B cell (primary cell): ENCODE measurements around the gene CASTOR1. TPM values are rescaled to one million over a fixed set of nuclear protein-coding genes. Genes with fewer than 3 reads are reported as not detected.

Source experiments
- ATAC-seq: fragments of 200-7000 bp; cut with Tn5 transposase; one replicate; pipeline ENCODE4 v1.10.0; 2021; ENCODE audit warnings: low read depth, mild to moderate bottlenecking, moderate number of reproducible peaks, moderate library complexity
- CTCF ChIA-PET: fragments of 350-600 bp; sonication (Branson Sonifier 250); formaldehyde crosslinking; loops from one replicate; lab custom pipeline; 2021; ENCODE audit warnings: antibody characterized with exemption, inconsistent platforms; lab: Charles Lee
- POLR2A ChIA-PET: fragments of 350-600 bp; sonication (Branson Sonifier 250); formaldehyde crosslinking; loops from one replicate; lab custom pipeline; 2021; ENCODE audit warnings: antibody characterized with exemption; lab: Charles Lee
- DNase-seq: peaks from one replicate; pipeline ENCODE4 v3.0.0; 2013
- H2AFZ ChIP-seq: 2 replicates; pipeline ENCODE4 v1.6.1; 2012; ENCODE audit warnings: mild to moderate bottlenecking, low read depth, low read length; ENCODE audit not compliant: insufficient read depth, poor library complexity, severe bottlenecking
- H3K27ac ChIP-seq, 2 donors: 1 replicate in 1 of 2; 2 replicates in 1 of 2; pipeline ENCODE4 v1.5.1; 2012 to 2013; ENCODE audit warnings: low read length in 2 of 2, mild to moderate bottlenecking in 2 of 2, moderate library complexity in 1 of 2
- H3K27me3 ChIP-seq, 4 experiments: fragments of 200-600 bp in 1 of 4; sonication (generic) in 1 of 4; replicated peaks in 1 of 4; 1 replicate in 2 of 4; 2 replicates in 2 of 4; pipeline versions ENCODE4 v1.6.1 to v1.7.0; 2013 to 2016; ENCODE audit warnings: low read length in 3 of 4, mild to moderate bottlenecking in 2 of 4, mixed read lengths in 1 of 4, moderate library complexity in 1 of 4; ENCODE audit not compliant: insufficient read depth in 4 of 4, control insufficient read depth in 3 of 4; ENCODE audit errors: control extremely low read depth in 1 of 4
- H3K36me3 ChIP-seq, 2 experiments: replicated peaks in 1 of 2; 1 replicate in 1 of 2; 2 replicates in 1 of 2; pipeline versions ENCODE4 v1.6.1 to v1.7.1; 2013; ENCODE audit warnings: low read length in 1 of 2; ENCODE audit not compliant: insufficient read depth in 2 of 2, control insufficient read depth in 1 of 2; ENCODE audit errors: control extremely low read depth in 1 of 2, extremely low read depth in 1 of 2
- H3K4me1 ChIP-seq, 2 donors: fragments of 200-600 bp in 1 of 2; sonication (generic) in 1 of 2; 1 replicate in 1 of 2; 2 replicates in 1 of 2; pipeline versions ENCODE4 v1.5.1 to v1.6.1; 2013 to 2017; ENCODE audit warnings: low read length in 2 of 2; ENCODE audit not compliant: control insufficient read depth in 2 of 2, insufficient read depth in 2 of 2
- H3K4me2 ChIP-seq: replicated peaks from 2 replicates; pipeline ENCODE3; 2012; ENCODE audit warnings: mild to moderate bottlenecking, low read depth, low read length; ENCODE audit not compliant: poor library complexity, severe bottlenecking
- H3K4me3 ChIP-seq, 5 experiments: fragments of 200-600 bp in 1 of 5; sonication (generic) in 1 of 5; 1 replicate in 3 of 5; 2 replicates in 2 of 5; pipeline versions ENCODE4 v1.5.1 to v1.7.0; 2011 to 2016; ENCODE audit warnings: low read length in 4 of 5, mild to moderate bottlenecking in 4 of 5, low read depth in 2 of 5, control low read depth in 1 of 5, moderate library complexity in 1 of 5; ENCODE audit not compliant: insufficient read depth in 1 of 5; ENCODE audit errors: control extremely low read depth in 1 of 5, extremely low read depth in 1 of 5
- H3K79me2 ChIP-seq: fragments of 200-600 bp; sonication (generic); one replicate; pipeline ENCODE4 v1.6.0; 2016; ENCODE audit warnings: low read length; ENCODE audit not compliant: control insufficient read depth, insufficient read depth
- H3K9ac ChIP-seq: fragments of 200-600 bp; sonication (generic); 2 replicates; pipeline ENCODE4 v1.6.1; 2017; ENCODE audit warnings: mild to moderate bottlenecking, low read length, moderate library complexity
- H3K9me3 ChIP-seq, 3 donors: one replicate each; pipeline versions ENCODE4 v1.6.1 to v1.7.1; 2013; ENCODE audit warnings: low read length in 2 of 3; ENCODE audit not compliant: control insufficient read depth in 2 of 3, insufficient read depth in 1 of 3; ENCODE audit errors: control extremely low read depth in 1 of 3
- H4K20me1 ChIP-seq: 2 replicates; pipeline ENCODE4 v1.6.0; 2012; ENCODE audit warnings: mild to moderate bottlenecking, low read length; ENCODE audit not compliant: insufficient read depth, control insufficient read depth, poor library complexity, severe bottlenecking
- H3K27ac Mint-ChIP-seq: one replicate; pipeline ENCODE4 v1.8.0; 2021; ENCODE audit warnings: mixed read lengths
- H3K27me3 Mint-ChIP-seq: one replicate; pipeline ENCODE4 v1.8.0; 2021; ENCODE audit warnings: mixed read lengths
- H3K4me1 Mint-ChIP-seq: one replicate; pipeline ENCODE4 v1.8.0; 2021; ENCODE audit warnings: mixed read lengths
- H3K4me3 Mint-ChIP-seq: one replicate; pipeline ENCODE4 v1.8.0; 2021; ENCODE audit warnings: mixed read lengths
- H3K9me3 Mint-ChIP-seq: one replicate; pipeline ENCODE4 v1.8.0; 2022; ENCODE audit warnings: mixed read lengths; ENCODE audit not compliant: insufficient read depth
- EZH2 ChIP-seq: IDR thresholded peaks from 2 replicates; pipeline ENCODE4 v1.6.1; 2012; ENCODE audit warnings: borderline replicate concordance, low read depth, mild to moderate bottlenecking, moderate library complexity, low read length; ENCODE audit not compliant: insufficient read depth, poor library complexity, severe bottlenecking
- WGBS: methylation state at CpG from one replicate; pipeline ENCODE4 v1.1.5; 2013; ENCODE audit warnings: missing lambda C conversion rate; ENCODE audit not compliant: insufficient coverage; 5-methylcytosine and 5-hydroxymethylcytosine counted together
- intact Hi-C: fragments of 100-400 bp; cut with micrococcal nuclease; formaldehyde crosslinking; loops from one replicate; pipeline ENCODE4 v1.10.0; 2022
- polyA plus RNA-seq: library from polyadenylated mRNA; depleted of rRNA; stranded (reverse); fragments of >200 nt; gene quantifications from 2 replicates; pipeline ENCODE4 v1.2.3, GENCODE V29; 2012
- total RNA-seq, 2 donors: library from RNA; stranded (reverse); fragments of 120-200 nt in 1 of 2; gene quantifications; 1 replicate in 1 of 2; 2 replicates in 1 of 2; pipeline versions ENCODE4 v1.2.3 to v1.2.4, GENCODE V29; 2013 to 2022
- TF ChIP-seq, protein P1 (sequence below): fragments of 200-600 bp; IDR thresholded peaks from one replicate; pipeline ENCODE4 v1.8.0; 2022; ENCODE audit warnings: antibody characterized with exemption, mild to moderate bottlenecking

Gene CASTOR1
- total and polyA plus RNA-seq, 2 donors (not counting 1 experiment from before 2014, with no cell fraction given) = 16.3 to 18.4 TPM

GRCh38 chr22:30297276-30297990 is 8.1 kb upstream of the CASTOR1 start:
- peaks cover 22 to 23% of the 10 kb centered on the region in 2 donors for H3K4me1 ChIP-seq
- POLR2A ChIA-PET = no interaction called here

GRCh38 chr22:30296833-30297232 is 7.5 kb upstream of the CASTOR1 start:
- H3K27ac Mint-ChIP-seq = no peak overlapping the region

More at GRCh38 chr22:30297276-30297990, 8.1 kb upstream of the CASTOR1 start:
- H3K27ac ChIP-seq = no peak overlapping the region
- no peaks in the 10 kb centered on the region for H3K9me3 Mint-ChIP-seq
- H3K79me2 ChIP-seq = peaks cover 82% of the 10 kb centered on the region
- H3K9ac ChIP-seq = no peak overlapping the region
- H3K4me1 Mint-ChIP-seq = peaks cover 32% of the 10 kb centered on the region
- no peaks in the 10 kb centered on the region for H3K9me3 ChIP-seq
- WGBS = 81% methylated on average over 11 of the region's 11 CpGs
- no peak overlapping the region for H3K4me2 ChIP-seq
- no peak overlapping the region for H3K4me3 ChIP-seq
- TF ChIP-seq EZH2 = no peak
- TF ChIP-seq, protein P1, sequence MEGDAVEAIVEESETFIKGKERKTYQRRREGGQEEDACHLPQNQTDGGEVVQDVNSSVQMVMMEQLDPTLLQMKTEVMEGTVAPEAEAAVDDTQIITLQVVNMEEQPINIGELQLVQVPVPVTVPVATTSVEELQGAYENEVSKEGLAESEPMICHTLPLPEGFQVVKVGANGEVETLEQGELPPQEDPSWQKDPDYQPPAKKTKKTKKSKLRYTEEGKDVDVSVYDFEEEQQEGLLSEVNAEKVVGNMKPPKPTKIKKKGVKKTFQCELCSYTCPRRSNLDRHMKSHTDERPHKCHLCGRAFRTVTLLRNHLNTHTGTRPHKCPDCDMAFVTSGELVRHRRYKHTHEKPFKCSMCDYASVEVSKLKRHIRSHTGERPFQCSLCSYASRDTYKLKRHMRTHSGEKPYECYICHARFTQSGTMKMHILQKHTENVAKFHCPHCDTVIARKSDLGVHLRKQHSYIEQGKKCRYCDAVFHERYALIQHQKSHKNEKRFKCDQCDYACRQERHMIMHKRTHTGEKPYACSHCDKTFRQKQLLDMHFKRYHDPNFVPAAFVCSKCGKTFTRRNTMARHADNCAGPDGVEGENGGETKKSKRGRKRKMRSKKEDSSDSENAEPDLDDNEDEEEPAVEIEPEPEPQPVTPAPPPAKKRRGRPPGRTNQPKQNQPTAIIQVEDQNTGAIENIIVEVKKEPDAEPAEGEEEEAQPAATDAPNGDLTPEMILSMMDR = no peak
- no peaks in the 10 kb centered on the region for H3K27me3 Mint-ChIP-seq
- no peak for DNase-seq
- no peak overlapping the region for H3K27ac Mint-ChIP-seq
- H3K4me3 Mint-ChIP-seq = no peak overlapping the region
- no peaks in the 10 kb centered on the region for H3K27me3 ChIP-seq
- CTCF ChIA-PET = interaction anchor here (1.9 kb wide), 1 partner anchor 9 kb away, joined by 10 read pairs; no protein-coding TSS in a partner anchor
- intact Hi-C loops = no loop called here
- H3K36me3 ChIP-seq = peaks cover 4 to 81% of the 10 kb centered on the region in 2 experiments
- H4K20me1 ChIP-seq = peaks cover 20% of the 10 kb centered on the region
- ATAC-seq = no peak
- H2AFZ ChIP-seq = no peak overlapping the region

More at GRCh38 chr22:30296833-30297232, 7.5 kb upstream of the CASTOR1 start:
- Histone ChIP-seq H3K9me3 (no peaks in the 10 kb centered on the region), H3K9ac (no peak overlapping the region), H3K27me3 (no peaks in the 10 kb centered on the region), H3K4me2 (no peak overlapping the region), H3K27ac (no peak overlapping the region), H3K79me2 (peaks cover 82% of the 10 kb centered on the region), H2AFZ (no peak overlapping the region), H4K20me1 (peaks cover 20% of the 10 kb centered on the region), H3K4me3 (no peak overlapping the region), H3K36me3 (peaks cover 4 to 87% of the 10 kb centered on the region in 2 experiments), H3K4me1 (peaks cover 17 to 22% of the 10 kb centered on the region in 2 donors)
- H3K4me1 Mint-ChIP-seq = peaks cover 29% of the 10 kb centered on the region
- WGBS = 86% methylated on average over 1 of the region's 3 CpGs
- ChIA-PET CTCF (interaction anchor here (1.0 to 13.2 kb wide), 3 partner anchors 9 to 33 kb away, joined by 4 to 229 read pairs (median 7); no protein-coding TSS in a partner anchor), POLR2A (no interaction called here)
- TF ChIP-seq EZH2 = no peak
- TF ChIP-seq, protein P1 = no peak
- no peaks in the 10 kb centered on the region for H3K9me3 Mint-ChIP-seq
- no peaks in the 10 kb centered on the region for H3K27me3 Mint-ChIP-seq
- DNase-seq (no peak), ATAC-seq (no peak)
- intact Hi-C loops = no loop called here
- H3K4me3 Mint-ChIP-seq = no peak overlapping the region
